Suprapubic skin (tissue), 4 donors: ENCODE measurements around the gene PRSS1. TPM values are rescaled to one million over a fixed set of nuclear protein-coding genes. Genes with fewer than 3 reads are reported as not detected.
"Not testable (repeated sequence)": the region's sequence is repeated elsewhere in the genome, so short reads cannot be mapped to it uniquely, and the experiment has no call there.

ENCODE experiments used
- DNase-seq, 2 donors: peaks; one replicate each; pipeline ENCODE4 v3.0.0-alpha.2; 2019; ENCODE audit warnings: low spot score in 2 of 2
- H3K27ac ChIP-seq: fragments of 200-600 bp; sonication (generic); one replicate; pipeline ENCODE4 v1.5.1; 2019
- H3K27me3 ChIP-seq: fragments of 200-600 bp; sonication (generic); one replicate; pipeline ENCODE4 v1.5.1; 2019
- H3K36me3 ChIP-seq: fragments of 200-600 bp; sonication (generic); one replicate; pipeline ENCODE4 v1.5.1; 2019
- H3K4me1 ChIP-seq: fragments of 200-600 bp; sonication (generic); one replicate; pipeline ENCODE4 v1.5.1; 2019
- H3K4me3 ChIP-seq: fragments of 200-600 bp; sonication (generic); one replicate; pipeline ENCODE4 v1.5.1; 2019; ENCODE audit warnings: mild to moderate bottlenecking
- H3K9me3 ChIP-seq: fragments of 200-600 bp; sonication (generic); one replicate; pipeline ENCODE4 v1.5.1; 2019
- CTCF ChIP-seq, 2 donors: fragments of 200-600 bp in 1 of 2; fragments of 450-650 bp in 1 of 2; sonication (generic) in 1 of 2; IDR thresholded peaks; one replicate each; pipeline ENCODE4 v1.5.1; 2016 to 2019; ENCODE audit warnings: antibody characterized with exemption in 2 of 2, mild to moderate bottlenecking in 1 of 2, moderate library complexity in 1 of 2
- EP300 ChIP-seq: sonication (generic); formaldehyde crosslinking; IDR thresholded peaks from one replicate; pipeline ENCODE4 v1.6.1; 2017; ENCODE audit warnings: antibody characterized with exemption
- POLR2A ChIP-seq, 2 donors: fragments of 450-650 bp; IDR thresholded peaks; one replicate each; pipeline ENCODE4 v1.6.1; 2017; ENCODE audit warnings: antibody characterized with exemption in 2 of 2, mild to moderate bottlenecking in 2 of 2, moderate library complexity in 2 of 2
- POLR2AphosphoS5 ChIP-seq, 3 donors: sonication (generic); formaldehyde crosslinking; IDR thresholded peaks; one replicate each; pipeline ENCODE4 v1.6.1; 2017; ENCODE audit warnings: antibody characterized with exemption in 3 of 3
- WGBS: methylation state at CpG from one replicate; pipeline ENCODE4 v1.1.5; 2018; 5-methylcytosine and 5-hydroxymethylcytosine counted together
- total RNA-seq, 4 donors: library from RNA; depleted of rRNA; stranded (reverse); fragments of >200 nt; gene quantifications; one replicate each; pipeline ENCODE4 v1.1.0, GENCODE V29; 2016

The PRSS1 gene
- total RNA-seq, 4 donors from 2014 or later, result not detected

- H3K27ac ChIP-seq, result no peak overlapping the region
- no peaks in the 10 kb centered on the region for H3K9me3 ChIP-seq
- DNase-seq, result no peak
- TF ChIP-seq POLR2A (IDR thresholded peaks at IDR 0.05) (no peak), POLR2AphosphoS5 (IDR thresholded peaks at IDR 0.05) (no peak), EP300 (no peak), CTCF (IDR thresholded peaks at IDR 0.05) (no peak)
- H3K27me3 ChIP-seq, result peaks cover 5% of the 10 kb centered on the region
- H3K4me1 ChIP-seq, result no peaks in the 10 kb centered on the region
- H3K4me3 ChIP-seq, result no peak overlapping the region
- no peaks in the 10 kb centered on the region for H3K36me3 ChIP-seq
These were observed 23.4 kb downstream of the PRSS1 start for GRCh38 chr7:142772673-142773072.

- 85% methylated on average over 12 of the region's 12 CpGs for WGBS
- no peak overlapping the region for H3K27ac ChIP-seq
- H3K27me3 ChIP-seq, result peaks cover 5% of the 10 kb centered on the region
- H3K4me3 ChIP-seq, result no peak overlapping the region
- TF ChIP-seq POLR2AphosphoS5 (IDR thresholded peaks at IDR 0.05) (no peak), EP300 (no peak), POLR2A (IDR thresholded peaks at IDR 0.05) (no peak), CTCF (IDR thresholded peaks at IDR 0.05) (no peak)
- H3K9me3 ChIP-seq, result no peaks in the 10 kb centered on the region
- DNase-seq, result no peak
- H3K4me1 ChIP-seq, result no peaks in the 10 kb centered on the region
- no peaks in the 10 kb centered on the region for H3K36me3 ChIP-seq
These were observed 24.0 kb downstream of the PRSS1 start for GRCh38 chr7:142773230-142773629.

- H3K9me3 ChIP-seq, result no peaks in the 10 kb centered on the region
- peaks cover 5% of the 10 kb centered on the region for H3K27me3 ChIP-seq
- H3K36me3 ChIP-seq, result no peaks in the 10 kb centered on the region
- H3K4me1 ChIP-seq, result no peaks in the 10 kb centered on the region
- 75% methylated on average over 4 of the region's 4 CpGs for WGBS
- H3K27ac ChIP-seq, result no peak overlapping the region
- H3K4me3 ChIP-seq, result no peak overlapping the region
- TF ChIP-seq POLR2AphosphoS5 (IDR thresholded peaks at IDR 0.05) (no peak), EP300 (no peak), POLR2A (IDR thresholded peaks at IDR 0.05) (no peak), CTCF (IDR thresholded peaks at IDR 0.05) (no peak)
- DNase-seq, result no peak
These were observed 24.9 kb downstream of the PRSS1 start for GRCh38 chr7:142773937-142774744.

- 62% methylated on average over 8 of the region's 8 CpGs for WGBS
- Histone ChIP-seq H3K4me3 (no peak overlapping the region), H3K9me3 (no peaks in the 10 kb centered on the region), H3K27ac (no peak overlapping the region), H3K27me3 (peaks cover 5% of the 10 kb centered on the region), H3K4me1 (no peaks in the 10 kb centered on the region), H3K36me3 (no peaks in the 10 kb centered on the region)
- TF ChIP-seq EP300 (no peak), POLR2AphosphoS5 (IDR thresholded peaks at IDR 0.05) (no peak), CTCF (IDR thresholded peaks at IDR 0.05) (no peak), POLR2A (IDR thresholded peaks at IDR 0.05) (no peak)
- no peak for DNase-seq
These were observed 25.6 kb downstream of the PRSS1 start for GRCh38 chr7:142774826-142775225.

- peak in 1 of 2 donors; percentile 27 for DNase-seq
- H3K4me1 ChIP-seq, H3K27ac ChIP-seq, H3K36me3 ChIP-seq, H3K4me3 ChIP-seq, H3K9me3 ChIP-seq, H3K27me3 ChIP-seq: not testable (repeated sequence)
- WGBS, result 62% methylated on average over 6 of the region's 6 CpGs
These were observed 26.3 kb downstream of the PRSS1 start for GRCh38 chr7:142775351-142776115.
